ENCODE data around the gene RPL22L1.
"Not testable (repeated sequence)": the region's sequence is repeated elsewhere in the genome, so short reads cannot be mapped to it uniquely, and the experiment has no call there.

GRCh38 chr3:170823562-170823961 lies 46.4 kb downstream of the RPL22L1 start:
- TF ChIP-seq, protein P1, sequence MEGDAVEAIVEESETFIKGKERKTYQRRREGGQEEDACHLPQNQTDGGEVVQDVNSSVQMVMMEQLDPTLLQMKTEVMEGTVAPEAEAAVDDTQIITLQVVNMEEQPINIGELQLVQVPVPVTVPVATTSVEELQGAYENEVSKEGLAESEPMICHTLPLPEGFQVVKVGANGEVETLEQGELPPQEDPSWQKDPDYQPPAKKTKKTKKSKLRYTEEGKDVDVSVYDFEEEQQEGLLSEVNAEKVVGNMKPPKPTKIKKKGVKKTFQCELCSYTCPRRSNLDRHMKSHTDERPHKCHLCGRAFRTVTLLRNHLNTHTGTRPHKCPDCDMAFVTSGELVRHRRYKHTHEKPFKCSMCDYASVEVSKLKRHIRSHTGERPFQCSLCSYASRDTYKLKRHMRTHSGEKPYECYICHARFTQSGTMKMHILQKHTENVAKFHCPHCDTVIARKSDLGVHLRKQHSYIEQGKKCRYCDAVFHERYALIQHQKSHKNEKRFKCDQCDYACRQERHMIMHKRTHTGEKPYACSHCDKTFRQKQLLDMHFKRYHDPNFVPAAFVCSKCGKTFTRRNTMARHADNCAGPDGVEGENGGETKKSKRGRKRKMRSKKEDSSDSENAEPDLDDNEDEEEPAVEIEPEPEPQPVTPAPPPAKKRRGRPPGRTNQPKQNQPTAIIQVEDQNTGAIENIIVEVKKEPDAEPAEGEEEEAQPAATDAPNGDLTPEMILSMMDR (IDR thresholded peaks at IDR 0.05; ENCODE audit: poor library complexity, severe bottlenecking), result not testable (repeated sequence)
- TF ChIP-seq EZH2 (IDR thresholded peaks at IDR 0.05; ENCODE audit: borderline replicate concordance, insufficient read depth, low read length, poor library complexity, severe bottlenecking); RAD21 (conservative IDR thresholded peaks at IDR 0.05); SMC3 (conservative IDR thresholded peaks at IDR 0.05; ENCODE audit: poor library complexity): not testable (repeated sequence)

Measured in neural cell (in vitro differentiated cells).